OCI-LY7 (cell line): ENCODE data around the gene DHRS7C.

ENCODE experiments used
- CTCF ChIP-seq: fragments of 200-600 bp; sonication (generic); conservative IDR thresholded peaks from 2 replicates; pipeline ENCODE4 v1.5.1; 2014; ENCODE audit warnings: mild to moderate bottlenecking, antibody characterized with exemption, low read length, moderate library complexity, mixed read lengths
- EZH2phosphoT487 ChIP-seq: fragments of 200-600 bp; sonication (generic); IDR thresholded peaks from 2 replicates; pipeline ENCODE4 v1.6.1; 2018; ENCODE audit warnings: low read depth, borderline replicate concordance, mild to moderate bottlenecking, mixed run types, antibody characterized with exemption, low read length, moderate library complexity, mixed read lengths

GRCh38 chr17:9839433-9839832 lies 48.0 kb upstream of the DHRS7C start:
- no peak for TF ChIP-seq CTCF
- no peak for TF ChIP-seq EZH2phosphoT487
